Central memory CD8-positive, alpha-beta T cell (primary cell): Measurements from ENCODE around the gene SYNPO2L.

ENCODE experiments used
- ATAC-seq: fragments of 150-1000 bp; cut with Tn5 transposase; replicated peaks from 2 replicates; pipeline ENCODE4 v1.10.0; 2022; ENCODE audit warnings: mild to moderate bottlenecking, moderate FRiP score, moderate number of reproducible peaks; ENCODE audit not compliant: poor library complexity, severe bottlenecking; ENCODE audit errors: extremely low read depth
- DNase-seq, 2 donors: peaks; one replicate each; pipeline ENCODE4 v3.0.0; 2021; ENCODE audit warnings: low spot score in 2 of 2
- H3K27ac Mint-ChIP-seq: one replicate; pipeline ENCODE4 v1.8.0; 2022; ENCODE audit warnings: low read depth, mild to moderate bottlenecking, moderate library complexity, mixed read lengths
- H3K27me3 Mint-ChIP-seq: one replicate; pipeline ENCODE4 v1.8.0; 2022; ENCODE audit warnings: mixed read lengths
- H3K36me3 Mint-ChIP-seq: one replicate; pipeline ENCODE4 v1.8.0; 2022; ENCODE audit warnings: mild to moderate bottlenecking, moderate library complexity, mixed read lengths; ENCODE audit not compliant: insufficient read depth
- H3K4me1 Mint-ChIP-seq: one replicate; pipeline ENCODE4 v1.8.0; 2022; ENCODE audit warnings: mixed read lengths
- H3K4me3 Mint-ChIP-seq: one replicate; pipeline ENCODE4 v1.8.0; 2022; ENCODE audit warnings: mild to moderate bottlenecking, moderate library complexity, mixed read lengths
- H3K9me3 Mint-ChIP-seq: one replicate; pipeline ENCODE4 v1.8.0; 2022; ENCODE audit warnings: mixed read lengths

SYNPO2L gene

GRCh38 chr10:73646598-73647041 is 9.2 kb downstream of the SYNPO2L start:
- no peak for ATAC-seq
- no peak overlapping the region for H3K27ac Mint-ChIP-seq

GRCh38 chr10:73645251-73645650 is 10.6 kb downstream of the SYNPO2L start:
- Mint-ChIP-seq H3K27ac (no peak overlapping the region), H3K27me3 (no peaks in the 10 kb centered on the region), H3K4me1 (no peaks in the 10 kb centered on the region), H3K4me3 (no peak overlapping the region), H3K9me3 (no peaks in the 10 kb centered on the region), H3K36me3 (no peaks in the 10 kb centered on the region)
- DNase-seq: no peak
- ATAC-seq: no peak

More at GRCh38 chr10:73646598-73647041, 9.2 kb downstream of the SYNPO2L start:
- Mint-ChIP-seq H3K36me3 (no peaks in the 10 kb centered on the region), H3K4me3 (peak overlapping the region; percentile 51), H3K4me1 (no peaks in the 10 kb centered on the region), H3K9me3 (no peaks in the 10 kb centered on the region), H3K27me3 (no peaks in the 10 kb centered on the region)
- DNase-seq: no peak

- H3K27ac Mint-ChIP-seq: no peak overlapping the region
- no peak overlapping the region for H3K4me3 Mint-ChIP-seq
- no peaks in the 10 kb centered on the region for H3K9me3 Mint-ChIP-seq
- ATAC-seq (no peak), DNase-seq (no peak)
- H3K27me3 Mint-ChIP-seq: no peaks in the 10 kb centered on the region
- no peaks in the 10 kb centered on the region for H3K36me3 Mint-ChIP-seq
- H3K4me1 Mint-ChIP-seq: no peaks in the 10 kb centered on the region
These were observed 11.1 kb downstream of the SYNPO2L start for GRCh38 chr10:73644767-73645166.

GRCh38 chr10:73644015-73644743 is 11.7 kb downstream of the SYNPO2L start:
- DNase-seq (peak; percentile 30 to 37), ATAC-seq (peak; percentile 52)
- no peak overlapping the region for H3K27ac Mint-ChIP-seq
- no peaks in the 10 kb centered on the region for H3K36me3 Mint-ChIP-seq
- H3K4me3 Mint-ChIP-seq: no peak overlapping the region
- no peaks in the 10 kb centered on the region for H3K9me3 Mint-ChIP-seq
- H3K27me3 Mint-ChIP-seq: no peaks in the 10 kb centered on the region
- H3K4me1 Mint-ChIP-seq: no peaks in the 10 kb centered on the region

- Mint-ChIP-seq H3K27ac (no peak overlapping the region), H3K4me3 (no peak overlapping the region), H3K9me3 (no peaks in the 10 kb centered on the region), H3K4me1 (no peaks in the 10 kb centered on the region), H3K36me3 (no peaks in the 10 kb centered on the region), H3K27me3 (no peaks in the 10 kb centered on the region)
- no peak for DNase-seq
- ATAC-seq: no peak
These were observed 12.5 kb downstream of the SYNPO2L start for GRCh38 chr10:73643362-73643761.

GRCh38 chr10:73641328-73642060 is 14.3 kb downstream of the SYNPO2L start, which contains the start of gene MYOZ1:
MYOZ1 (minus strand) TSS chr10:73641474; CDS start chr10:73640017, 1,457 bp downstream.
- no peaks in the 10 kb centered on the region for H3K36me3 Mint-ChIP-seq
- no peaks in the 10 kb centered on the region for H3K9me3 Mint-ChIP-seq
- no peaks in the 10 kb centered on the region for H3K27me3 Mint-ChIP-seq
- no peak for DNase-seq
- H3K4me1 Mint-ChIP-seq: no peaks in the 10 kb centered on the region
- no peak for ATAC-seq
- H3K4me3 Mint-ChIP-seq: no peak within 1 kb of the TSS
- H3K27ac Mint-ChIP-seq: no peak within 1 kb of the TSS

- no peak for DNase-seq
- Mint-ChIP-seq H3K27ac (no peak overlapping the region), H3K9me3 (no peaks in the 10 kb centered on the region), H3K4me1 (no peaks in the 10 kb centered on the region), H3K4me3 (no peak overlapping the region), H3K36me3 (no peaks in the 10 kb centered on the region), H3K27me3 (no peaks in the 10 kb centered on the region)
- no peak for ATAC-seq
These were observed 16.5 kb downstream of the SYNPO2L start for GRCh38 chr10:73639286-73639685.

- Mint-ChIP-seq H3K36me3 (peaks cover 2% of the 10 kb centered on the region), H3K4me1 (no peaks in the 10 kb centered on the region), H3K9me3 (no peaks in the 10 kb centered on the region), H3K27me3 (no peaks in the 10 kb centered on the region), H3K4me3 (no peak overlapping the region), H3K27ac (no peak overlapping the region)
- ATAC-seq (no peak), DNase-seq (no peak)
These were observed 20.0 kb downstream of the SYNPO2L start for GRCh38 chr10:73635781-73636180.

- Mint-ChIP-seq H3K27me3 (no peaks in the 10 kb centered on the region), H3K9me3 (no peaks in the 10 kb centered on the region), H3K4me3 (no peak overlapping the region), H3K27ac (no peak overlapping the region), H3K36me3 (peaks cover 2% of the 10 kb centered on the region), H3K4me1 (no peaks in the 10 kb centered on the region)
- no peak for DNase-seq
- no peak for ATAC-seq
These were observed 21.4 kb downstream of the SYNPO2L start for GRCh38 chr10:73634421-73634820.

- no peak for ATAC-seq
- no peak overlapping the region for H3K4me3 Mint-ChIP-seq
These were observed 26.7 kb downstream of the SYNPO2L start for GRCh38 chr10:73629165-73629564.

GRCh38 chr10:73628405-73628804 is 27.4 kb downstream of the SYNPO2L start:
- Mint-ChIP-seq H3K4me3 (no peak overlapping the region), H3K4me1 (peaks cover 16% of the 10 kb centered on the region), H3K27ac (no peak overlapping the region), H3K36me3 (peaks cover 12% of the 10 kb centered on the region), H3K27me3 (no peaks in the 10 kb centered on the region), H3K9me3 (no peaks in the 10 kb centered on the region)
- DNase-seq: no peak
- ATAC-seq: no peak

More at GRCh38 chr10:73629165-73629564, 26.7 kb downstream of the SYNPO2L start:
- H3K9me3 Mint-ChIP-seq: no peaks in the 10 kb centered on the region
- no peak overlapping the region for H3K27ac Mint-ChIP-seq
- H3K36me3 Mint-ChIP-seq: peaks cover 12% of the 10 kb centered on the region
- peaks cover 16% of the 10 kb centered on the region for H3K4me1 Mint-ChIP-seq
- no peak for DNase-seq
- H3K27me3 Mint-ChIP-seq: no peaks in the 10 kb centered on the region

- H3K36me3 Mint-ChIP-seq: peaks cover 12% of the 10 kb centered on the region
- ATAC-seq (no peak), DNase-seq (no peak)
- H3K4me1 Mint-ChIP-seq: peaks cover 16% of the 10 kb centered on the region
- no peak overlapping the region for H3K4me3 Mint-ChIP-seq
- no peaks in the 10 kb centered on the region for H3K27me3 Mint-ChIP-seq
- no peaks in the 10 kb centered on the region for H3K9me3 Mint-ChIP-seq
- H3K27ac Mint-ChIP-seq: no peak overlapping the region
These were observed 28.5 kb downstream of the SYNPO2L start for GRCh38 chr10:73627300-73627699.
